ENCODE results near the gene EML6. TPM values are rescaled to one million over a fixed set of nuclear protein-coding genes. Genes with fewer than 3 reads are reported as not detected.
"Not testable (repeated sequence)": the region's sequence is repeated elsewhere in the genome, so short reads cannot be mapped to it uniquely, and the experiment has no call there.

EML6 gene
- total RNA-seq, 1 donor from 2014 or later = 2.5 TPM

DNA sequence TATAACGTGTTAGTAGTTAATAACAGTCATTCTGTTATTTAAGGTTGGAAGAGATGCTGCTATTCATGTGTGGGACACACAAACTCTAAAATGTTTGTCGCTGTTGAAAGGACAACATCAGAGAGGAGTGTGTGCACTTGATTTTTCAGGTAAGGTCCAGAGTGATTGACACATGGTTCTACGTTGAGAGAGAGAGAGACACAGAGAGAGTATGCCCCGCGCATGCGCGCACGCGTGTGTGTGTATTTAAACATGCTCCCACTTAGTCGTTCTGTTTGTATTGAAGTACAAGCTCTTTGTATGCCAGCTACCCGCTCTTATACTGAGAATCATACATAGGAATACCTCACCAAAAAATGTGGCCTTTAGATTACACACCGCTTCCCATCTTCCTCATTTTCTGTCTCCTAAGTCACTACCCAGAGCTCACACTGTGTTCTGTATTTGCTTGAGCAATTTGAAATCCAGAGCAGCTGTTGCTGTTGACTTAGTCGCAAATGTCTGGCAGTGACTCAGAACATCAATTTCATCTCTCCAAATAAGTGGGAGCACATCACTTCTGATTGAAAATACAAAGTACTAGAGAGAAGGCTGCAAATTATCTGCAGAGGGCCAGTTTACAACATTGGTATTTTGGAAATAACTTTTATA lies 148.1 kb downstream of the EML6 start:
- Histone ChIP-seq H3K27me3 (ENCODE audit: low read depth) (no peaks in the 10 kb centered on the region), H3K27ac (no peak overlapping the region), H3K4me1 (no peaks in the 10 kb centered on the region), H3K36me3 (no peaks in the 10 kb centered on the region), H3K9me3 (no peaks in the 10 kb centered on the region), H3K4me3 (no peak overlapping the region)
- DNase-seq (no peak), ATAC-seq (no peak)
- no peak for TF ChIP-seq CTCF (IDR thresholded peaks at IDR 0.05)
- intact Hi-C loops (cut with DNase I) = no loop called here

DNA sequence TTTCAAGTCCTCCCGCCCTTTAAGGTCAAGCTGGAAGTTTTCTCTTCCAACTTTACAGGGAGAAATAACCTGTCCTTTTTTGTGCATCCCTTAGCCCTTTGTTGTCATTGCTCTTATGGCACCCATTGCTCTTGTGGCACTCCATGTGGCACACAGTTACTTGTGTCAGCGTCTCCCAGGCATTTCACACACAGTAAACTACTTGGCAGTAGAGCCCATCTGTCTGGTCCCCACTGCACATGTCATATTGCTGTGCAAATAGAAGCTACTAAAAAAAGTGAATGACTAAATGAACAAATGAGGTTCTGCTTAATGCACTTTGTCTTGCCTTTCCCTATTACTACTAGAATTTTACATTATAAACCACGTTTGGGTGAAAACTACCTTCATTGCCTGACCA lies 149.3 kb downstream of the EML6 start:
- no peaks in the 10 kb centered on the region for H3K4me1 ChIP-seq
- intact Hi-C loops (cut with DNase I) = no loop called here
- H3K27me3 ChIP-seq (ENCODE audit: low read depth) = no peaks in the 10 kb centered on the region
- TF ChIP-seq CTCF (IDR thresholded peaks at IDR 0.05) = no peak
- no peak for DNase-seq
- no peak overlapping the region for H3K27ac ChIP-seq
- no peak overlapping the region for H3K4me3 ChIP-seq
- H3K36me3 ChIP-seq = no peaks in the 10 kb centered on the region
- ATAC-seq = no peak
- no peaks in the 10 kb centered on the region for H3K9me3 ChIP-seq

GRCh38 chr2:54873236-54873635 lies 149.8 kb downstream of the EML6 start:
- H3K4me3 ChIP-seq; H3K27me3 ChIP-seq (ENCODE audit: low read depth); H3K4me1 ChIP-seq; DNase-seq; H3K36me3 ChIP-seq; H3K27ac ChIP-seq; ATAC-seq; intact Hi-C loops (cut with DNase I); H3K9me3 ChIP-seq: not testable (repeated sequence)

DNA sequence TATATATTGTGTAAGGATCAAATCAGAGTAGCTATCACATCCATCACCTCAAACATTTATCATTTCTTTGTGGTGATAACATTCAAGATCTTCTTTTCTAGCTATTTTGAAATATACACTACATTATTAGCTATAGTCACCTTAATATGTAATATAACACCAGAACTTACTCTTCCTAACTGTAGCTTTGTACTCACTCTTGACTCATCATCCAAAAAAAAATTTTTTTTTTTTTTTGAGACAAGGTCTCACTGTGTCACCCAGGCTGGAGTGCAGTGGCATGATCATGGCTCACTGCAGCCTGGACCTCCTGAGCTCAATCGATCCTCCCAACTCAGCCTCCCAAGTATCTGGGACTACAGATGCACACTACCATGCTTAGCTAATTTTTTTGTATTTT lies 153.3 kb downstream of the EML6 start:
- no peak overlapping the region for H3K4me3 ChIP-seq
- intact Hi-C loops (cut with DNase I) = no loop called here
- no peak overlapping the region for H3K27ac ChIP-seq
- ATAC-seq = no peak
- H3K27me3 ChIP-seq (ENCODE audit: low read depth) = no peaks in the 10 kb centered on the region
- TF ChIP-seq CTCF (IDR thresholded peaks at IDR 0.05) = no peak
- no peaks in the 10 kb centered on the region for H3K4me1 ChIP-seq
- H3K36me3 ChIP-seq = no peaks in the 10 kb centered on the region
- DNase-seq = no peak
- no peaks in the 10 kb centered on the region for H3K9me3 ChIP-seq

- H3K27me3 ChIP-seq (ENCODE audit: low read depth) = no peaks in the 10 kb centered on the region
- ATAC-seq (no peak), DNase-seq (no peak)
Observed at GRCh38 chr2:54878182-54878581, 154.7 kb downstream of the EML6 start.

More at GRCh38 chr2:54878182-54878581, 154.7 kb downstream of the EML6 start:
- no peaks in the 10 kb centered on the region for H3K36me3 ChIP-seq
- H3K4me1 ChIP-seq = no peaks in the 10 kb centered on the region
- no peaks in the 10 kb centered on the region for H3K9me3 ChIP-seq
- no peak for TF ChIP-seq CTCF (IDR thresholded peaks at IDR 0.05)
- H3K4me3 ChIP-seq = no peak overlapping the region
- intact Hi-C loops (cut with DNase I) = no loop called here
- no peak overlapping the region for H3K27ac ChIP-seq
